Smooth muscle cell of the brain vasculature (primary cell): Measurements from ENCODE around the gene ARL4D.
"Not testable (repeated sequence)": the region's sequence is repeated elsewhere in the genome, so short reads cannot be mapped to it uniquely, and the experiment has no call there.

ENCODE experiments used
- DNase-seq: peaks from one replicate; pipeline ENCODE4 v3.0.0-alpha.2; 2012; ENCODE audit warnings: low read depth, low spot score

Gene ARL4D

GRCh38 chr17:43368740-43369506 is 29.9 kb upstream of the ARL4D start:
- DNase-seq: peak; percentile 52

- no peak for DNase-seq
Observed at GRCh38 chr17:43369986-43370385, 28.8 kb upstream of the ARL4D start.

DNA sequence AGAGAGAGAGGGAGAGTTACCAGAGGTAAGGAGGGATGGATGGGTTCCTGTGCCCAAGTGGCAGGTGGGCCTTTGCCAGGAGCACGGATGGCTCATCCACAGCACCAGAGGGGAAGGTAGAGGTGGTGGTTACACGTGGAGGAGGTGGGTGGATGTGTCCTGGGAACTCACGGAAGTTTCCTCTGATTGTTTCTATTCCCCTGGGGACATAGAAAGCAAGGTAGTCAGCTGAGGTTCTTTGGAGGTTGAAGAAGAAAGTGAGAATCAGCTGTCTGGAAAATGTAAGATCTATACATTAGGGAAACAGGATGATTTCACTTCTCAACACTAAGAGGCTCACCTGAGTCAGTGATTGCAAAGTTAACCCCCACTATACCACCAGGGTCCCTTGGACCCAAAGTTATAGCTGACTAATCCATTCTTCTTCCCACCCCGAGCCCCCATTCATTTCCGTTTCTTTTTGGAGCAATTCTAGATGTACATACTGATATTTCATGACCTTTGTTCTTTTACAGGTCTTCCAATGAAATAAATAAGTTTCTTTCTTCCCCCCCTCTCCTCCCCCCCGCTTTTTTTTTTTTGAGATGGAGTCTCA is 27.5 kb upstream of the ARL4D start:
- no peak for DNase-seq

GRCh38 chr17:43372273-43372911 is 26.4 kb upstream of the ARL4D start:
- no peak for DNase-seq

- no peak for DNase-seq
Observed at GRCh38 chr17:43373356-43373755, 25.4 kb upstream of the ARL4D start.

DNA sequence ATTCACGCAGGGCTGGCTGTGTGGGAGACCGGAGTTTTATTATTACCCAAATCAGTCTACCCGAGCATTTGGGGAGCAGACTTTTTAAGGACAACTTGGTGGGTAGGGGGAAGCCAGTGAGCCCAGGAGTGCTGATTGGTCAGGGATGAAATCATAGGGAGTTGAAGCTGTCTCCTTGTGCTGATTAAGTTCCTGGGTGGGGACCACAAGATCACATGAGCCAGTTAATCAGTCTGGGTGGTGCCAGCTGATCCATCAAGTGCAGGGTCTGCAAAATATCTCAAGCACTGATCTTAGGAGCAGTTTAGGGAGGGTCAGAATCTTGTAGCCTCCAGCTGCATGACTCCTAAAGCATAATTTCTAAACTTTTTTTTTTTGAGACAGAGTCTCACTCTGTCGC is 22.9 kb upstream of the ARL4D start:
- DNase-seq: not testable (repeated sequence)

- no peak for DNase-seq
Observed at GRCh38 chr17:43377056-43377810, 21.6 kb upstream of the ARL4D start.

- DNase-seq: no peak
Observed at GRCh38 chr17:43378766-43379165, 20.0 kb upstream of the ARL4D start.

GRCh38 chr17:43380307-43380706 is 18.5 kb upstream of the ARL4D start:
- no peak for DNase-seq

DNA sequence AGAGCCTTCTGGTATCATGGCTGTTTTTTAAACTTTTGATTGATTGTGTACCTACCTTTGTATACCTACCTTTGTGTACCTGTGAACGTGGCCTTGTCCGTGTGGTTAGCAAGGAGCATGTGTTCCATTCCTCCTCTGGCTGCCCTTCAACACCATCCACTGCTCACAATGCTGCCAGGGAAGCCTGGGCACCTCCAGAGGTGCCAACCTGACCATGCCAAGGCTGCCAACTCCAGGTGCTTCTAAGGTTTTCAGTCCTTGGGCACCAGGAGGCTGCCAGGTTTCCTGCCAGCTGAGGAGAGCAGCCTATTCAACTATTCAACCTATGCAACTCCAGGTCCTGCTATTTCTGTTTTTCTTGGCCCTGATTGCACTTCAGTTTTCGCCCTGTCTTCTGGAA is 17.6 kb upstream of the ARL4D start:
- DNase-seq: no peak

- DNase-seq: no peak
Observed at GRCh38 chr17:43381621-43382020, 17.2 kb upstream of the ARL4D start.

DNA sequence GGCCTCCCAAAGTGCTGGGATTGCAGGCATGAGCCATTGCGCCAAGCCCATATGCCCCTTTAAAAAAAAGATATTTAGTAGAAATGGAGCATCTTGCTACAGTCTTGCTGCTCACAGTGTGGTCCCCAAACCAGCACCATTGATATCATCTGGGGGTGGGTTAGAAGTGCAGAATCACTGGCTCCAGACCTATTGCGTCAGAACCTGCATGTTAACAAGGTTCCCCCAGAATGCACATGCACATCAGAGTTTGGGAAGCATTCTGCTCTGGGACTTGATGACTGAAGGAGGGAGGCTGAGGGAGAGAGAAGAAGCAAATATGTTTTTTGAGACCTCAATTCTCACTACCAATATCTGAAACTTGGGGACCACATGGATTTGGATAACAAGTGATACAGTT is 16.0 kb upstream of the ARL4D start:
- DNase-seq: no peak

DNA sequence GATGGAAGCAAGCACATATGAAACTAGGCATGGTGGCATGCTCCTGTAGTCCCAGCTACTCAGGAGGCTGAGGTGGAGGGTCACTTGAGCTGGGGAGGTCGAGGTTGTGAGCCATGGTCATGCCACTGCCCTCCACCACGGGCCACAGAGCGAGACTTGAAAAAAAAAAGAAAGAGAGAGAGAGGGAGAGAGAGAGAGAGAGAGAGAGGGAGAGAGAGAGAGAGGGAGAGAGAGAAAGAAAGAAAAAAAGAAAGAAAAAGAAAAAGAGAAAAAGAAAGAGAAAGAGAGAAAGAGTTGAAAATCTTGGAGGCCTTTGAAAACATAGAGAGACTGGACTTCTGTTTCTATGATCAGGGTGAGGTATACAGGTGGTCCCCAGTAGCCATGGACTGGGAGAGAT is 15.4 kb upstream of the ARL4D start:
- no peak for DNase-seq

- DNase-seq: no peak
Observed at GRCh38 chr17:43383826-43384475, 14.8 kb upstream of the ARL4D start.

DNA sequence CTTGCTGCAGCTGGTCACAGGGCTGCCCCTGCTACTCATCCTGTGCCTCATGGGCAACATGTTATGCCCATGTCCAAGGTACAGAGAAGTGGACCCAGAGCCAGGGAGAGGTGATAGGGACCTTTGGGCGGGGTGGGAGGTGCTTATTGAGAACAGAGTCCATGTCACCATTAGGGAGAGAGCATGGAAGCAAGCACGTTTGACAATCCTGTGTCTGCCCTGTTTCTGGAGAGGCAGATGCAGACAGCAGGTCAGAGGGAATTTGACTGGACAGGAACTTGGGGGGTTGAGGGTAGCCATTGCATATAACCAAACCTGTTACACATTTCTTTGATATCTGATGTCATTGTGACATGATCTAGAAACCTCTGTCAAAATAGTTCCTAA is 14.3 kb upstream of the ARL4D start:
- DNase-seq: no peak

DNA sequence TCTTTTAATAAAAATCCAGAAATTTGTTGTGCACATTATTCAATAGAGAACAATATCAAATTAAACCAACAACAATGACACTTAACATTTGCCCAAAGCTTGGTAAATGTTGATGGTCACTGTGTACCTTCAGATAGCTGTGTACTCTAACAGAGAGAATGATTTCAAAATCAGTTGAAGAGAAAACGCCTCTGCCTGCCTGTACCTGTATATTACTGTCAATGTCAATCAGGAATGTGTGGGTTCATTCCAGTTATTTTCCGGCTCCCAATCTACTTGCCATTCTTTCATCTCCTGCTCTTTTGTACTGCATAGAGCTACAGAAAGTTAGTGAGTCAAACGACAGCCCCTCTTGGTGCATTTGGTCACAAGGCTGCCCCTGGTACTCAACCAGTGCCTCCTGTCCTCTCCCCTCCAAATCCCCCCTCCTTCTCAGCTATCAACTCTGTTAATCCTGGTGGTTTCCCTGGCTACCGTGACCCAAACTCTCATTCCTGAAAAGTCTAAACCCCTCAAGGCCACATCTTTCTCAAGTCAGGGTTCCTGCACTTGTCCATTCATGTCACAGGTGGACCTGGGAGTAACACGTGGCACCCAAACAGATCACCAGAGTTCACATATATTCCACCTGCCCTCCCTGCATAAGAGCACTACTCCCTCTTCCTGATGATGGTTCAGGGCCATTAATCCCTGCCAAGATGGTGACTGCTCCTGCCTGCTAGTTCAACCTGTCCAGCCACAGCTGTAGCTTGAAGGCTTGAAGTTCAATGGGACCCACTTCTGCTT is 13.6 kb upstream of the ARL4D start:
- no peak for DNase-seq

- DNase-seq: peak; percentile 87
Observed at GRCh38 chr17:43388359-43389045, 10.3 kb upstream of the ARL4D start.

- peak; percentile 44 for DNase-seq
Observed at GRCh38 chr17:43389046-43389947, 9.5 kb upstream of the ARL4D start.

- DNase-seq: no peak
Observed at GRCh38 chr17:43392397-43392796, 6.4 kb upstream of the ARL4D start.
